HepG2 (cell line): Measurements from ENCODE around the gene PSD4.

Source experiments
- GTF2F1 ChIP-seq: fragments of 150-350 bp; IDR thresholded peaks from 2 replicates; pipeline ENCODE4 v1.6.1; 2014; ENCODE audit warnings: low read length
- NFKBIZ ChIP-seq: IDR thresholded peaks from 2 replicates; pipeline ENCODE4 v1.6.1; 2018; ENCODE audit warnings: missing genetic modification reagents, missing compliant biosample characterization
- REST ChIP-seq, 2 experiments: IDR thresholded peaks; 2 replicates each; pipeline ENCODE4 v1.6.1; 2011 to 2012; ENCODE audit warnings: low read length in 2 of 2, borderline replicate concordance in 1 of 2, low read depth in 1 of 2, mild to moderate bottlenecking in 1 of 2, moderate library complexity in 1 of 2
- SETDB1 ChIP-seq: sonication (generic); formaldehyde crosslinking; IDR thresholded peaks from 2 replicates; pipeline ENCODE4 v1.5.1; 2020; ENCODE audit warnings: missing genetic modification reagents, mild to moderate bottlenecking, borderline replicate concordance
- ZNF446 ChIP-seq: sonication (generic); formaldehyde crosslinking; IDR thresholded peaks from 2 replicates; pipeline ENCODE4 v1.5.0; 2020; ENCODE audit warnings: mild to moderate bottlenecking, missing genetic modification reagents

- TF ChIP-seq GTF2F1: no peak
- no peak for TF ChIP-seq ZNF446 (CRISPR knock-in tag)
- no peak for TF ChIP-seq NFKBIZ (CRISPR knock-in tag)
- TF ChIP-seq SETDB1: no peak
- TF ChIP-seq REST (IDR thresholded peaks at IDR 0.05; ENCODE audit: borderline replicate concordance in 1 of 2, low read depth in 1 of 2, low read length in 2 of 2): no peak
Observed at GRCh38 chr2:113181258-113182051, 7.7 kb downstream of the PSD4 start.
